Stomach (tissue), 4 donors: ENCODE measurements around the gene NEDD1.

Experiments used
- POLR2A ChIP-seq, 4 donors: fragments of 450-650 bp; IDR thresholded peaks; one replicate each; pipeline ENCODE4 v1.6.1; 2016; ENCODE audit warnings: antibody characterized with exemption in 4 of 4, control low read depth in 2 of 4, mild to moderate bottlenecking in 1 of 4, moderate library complexity in 1 of 4
- TF ChIP-seq, protein P1 (sequence below), 7 experiments: fragments of 450-650 bp in 4 of 7; fragments of 200-600 bp in 3 of 7; sonication (generic) in 3 of 7; IDR thresholded peaks; one replicate each; pipeline ENCODE4 v1.5.1; 2016 to 2019; ENCODE audit warnings: antibody characterized with exemption in 7 of 7, control low read depth in 2 of 7, mild to moderate bottlenecking in 1 of 7

DNA sequence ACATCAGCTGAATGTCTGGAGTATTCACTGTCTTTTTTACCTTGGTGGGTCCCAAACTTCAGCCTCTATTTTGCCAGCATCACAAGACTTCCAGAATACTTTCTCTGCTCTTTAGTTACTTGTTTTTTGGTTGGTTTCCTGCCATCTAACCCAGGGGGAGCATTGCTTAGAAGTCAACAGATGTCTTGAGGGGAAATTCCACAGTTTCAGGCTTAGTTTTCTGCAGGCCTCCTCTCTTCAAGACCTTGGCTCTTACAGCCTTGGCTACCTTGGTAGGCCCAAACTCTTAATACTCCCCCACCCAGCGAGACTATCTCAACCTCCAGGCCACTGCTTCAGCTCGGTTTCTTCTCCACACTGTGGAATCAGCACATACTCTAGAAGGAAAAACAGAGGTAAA is 41.7 kb downstream of the NEDD1 start:
- TF ChIP-seq POLR2A (IDR thresholded peaks at IDR 0.05): no peak
- TF ChIP-seq, protein P1, sequence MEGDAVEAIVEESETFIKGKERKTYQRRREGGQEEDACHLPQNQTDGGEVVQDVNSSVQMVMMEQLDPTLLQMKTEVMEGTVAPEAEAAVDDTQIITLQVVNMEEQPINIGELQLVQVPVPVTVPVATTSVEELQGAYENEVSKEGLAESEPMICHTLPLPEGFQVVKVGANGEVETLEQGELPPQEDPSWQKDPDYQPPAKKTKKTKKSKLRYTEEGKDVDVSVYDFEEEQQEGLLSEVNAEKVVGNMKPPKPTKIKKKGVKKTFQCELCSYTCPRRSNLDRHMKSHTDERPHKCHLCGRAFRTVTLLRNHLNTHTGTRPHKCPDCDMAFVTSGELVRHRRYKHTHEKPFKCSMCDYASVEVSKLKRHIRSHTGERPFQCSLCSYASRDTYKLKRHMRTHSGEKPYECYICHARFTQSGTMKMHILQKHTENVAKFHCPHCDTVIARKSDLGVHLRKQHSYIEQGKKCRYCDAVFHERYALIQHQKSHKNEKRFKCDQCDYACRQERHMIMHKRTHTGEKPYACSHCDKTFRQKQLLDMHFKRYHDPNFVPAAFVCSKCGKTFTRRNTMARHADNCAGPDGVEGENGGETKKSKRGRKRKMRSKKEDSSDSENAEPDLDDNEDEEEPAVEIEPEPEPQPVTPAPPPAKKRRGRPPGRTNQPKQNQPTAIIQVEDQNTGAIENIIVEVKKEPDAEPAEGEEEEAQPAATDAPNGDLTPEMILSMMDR (IDR thresholded peaks at IDR 0.05): no peak
